ENCODE data around the gene DAB2IP. TPM values are rescaled to one million over a fixed set of nuclear protein-coding genes. Genes with fewer than 3 reads are reported as not detected.

The DAB2IP gene
- total RNA-seq, 1 experiment from 2014 or later, result 15.2 TPM

GRCh38 chr9:121823451-121824169 lies 172.2 kb downstream of the DAB2IP start:
- H3K4me2 ChIP-seq (ENCODE audit: low read length), result no peak overlapping the region
- H3K9ac ChIP-seq (ENCODE audit: low read length), result no peak overlapping the region
- intact Hi-C loops (cut with micrococcal nuclease), result no loop called here
- DNase-seq, result no peak
- no peak overlapping the region for H2AFZ ChIP-seq (ENCODE audit: low read length)
- H3K4me1 ChIP-seq (ENCODE audit: insufficient read depth, low read length), result no peaks in the 10 kb centered on the region
- no peaks in the 10 kb centered on the region for H3K9me2 ChIP-seq (replicated peaks; ENCODE audit: low read length)
- H4K20me1 ChIP-seq (ENCODE audit: low read length), result no peaks in the 10 kb centered on the region
- ChIA-PET POLR2A (ENCODE audit: unreplicated experiment) (no interaction called here), CTCF (no interaction called here)
- no peaks in the 10 kb centered on the region for H3K27me3 ChIP-seq (ENCODE audit: low read length)
- H3K27ac ChIP-seq (ENCODE audit: low read length), result no peak overlapping the region
- H3K79me2 ChIP-seq (ENCODE audit: low read length), result no peaks in the 10 kb centered on the region
- no peaks in the 10 kb centered on the region for H3F3A ChIP-seq (ENCODE audit: low read length, unreplicated experiment)
- TF ChIP-seq EZH2 (IDR thresholded peaks at IDR 0.05; ENCODE audit: low read length, unreplicated experiment) (no peak), CTCF (conservative IDR thresholded peaks at IDR 0.05; ENCODE audit: low read depth, low read length) (no peak), EZH2phosphoT487 (IDR thresholded peaks at IDR 0.05; ENCODE audit: borderline replicate concordance, low read length) (no peak)
- no peaks in the 10 kb centered on the region for H3K9me3 ChIP-seq (ENCODE audit: low read length)
- no TSS peak for BruUV-seq (replicated peaks)
- no peaks in the 10 kb centered on the region for H3K36me3 ChIP-seq (ENCODE audit: low read depth, low read length)
- ATAC-seq, result no peak
- no peak overlapping the region for H3K4me3 ChIP-seq (ENCODE audit: low read length)

- H3K36me3 ChIP-seq (ENCODE audit: low read depth, low read length), result no peaks in the 10 kb centered on the region
- no peaks in the 10 kb centered on the region for H3K4me1 ChIP-seq (ENCODE audit: insufficient read depth, low read length)
- H2AFZ ChIP-seq (ENCODE audit: low read length), result no peak overlapping the region
- no peak; the same call in 1 of the 2 replicates for ATAC-seq
- H3K27ac ChIP-seq (ENCODE audit: low read length), result no peak overlapping the region
- H4K20me1 ChIP-seq (ENCODE audit: low read length), result no peaks in the 10 kb centered on the region
- no peaks in the 10 kb centered on the region for H3K9me3 ChIP-seq (ENCODE audit: low read length)
- intact Hi-C loops (cut with micrococcal nuclease), result no loop called here
- no peak overlapping the region for H3K4me2 ChIP-seq (ENCODE audit: low read length)
- no peaks in the 10 kb centered on the region for H3K9me2 ChIP-seq (replicated peaks; ENCODE audit: low read length)
- H3K4me3 ChIP-seq (ENCODE audit: low read length), result no peak overlapping the region
- peak; percentile 2 for DNase-seq
- POLR2A ChIA-PET (ENCODE audit: unreplicated experiment), result no interaction called here
- TF ChIP-seq EZH2 (IDR thresholded peaks at IDR 0.05; ENCODE audit: low read length, unreplicated experiment), result no peak
- TF ChIP-seq CTCF (conservative IDR thresholded peaks at IDR 0.05; ENCODE audit: low read depth, low read length), result 0 out of 2 replicates have a peak, but pooled peaks have one; percentile 23
- H3F3A ChIP-seq (ENCODE audit: low read length, unreplicated experiment), result no peaks in the 10 kb centered on the region
- CTCF ChIA-PET, result no interaction called here
- no TSS peak for BruUV-seq (replicated peaks)
- no peak overlapping the region for H3K9ac ChIP-seq (ENCODE audit: low read length)
- no peaks in the 10 kb centered on the region for H3K79me2 ChIP-seq (ENCODE audit: low read length)
- no peaks in the 10 kb centered on the region for H3K27me3 ChIP-seq (ENCODE audit: low read length)
Observed at GRCh38 chr9:121824651-121825030, 173.2 kb downstream of the DAB2IP start.

GRCh38 chr9:121825031-121825691 lies 173.7 kb downstream of the DAB2IP start:
- no TSS peak for BruUV-seq (replicated peaks)
- no peaks in the 10 kb centered on the region for H3K9me2 ChIP-seq (replicated peaks; ENCODE audit: low read length)
- CTCF ChIA-PET, result no interaction called here
- no peaks in the 10 kb centered on the region for H3K27me3 ChIP-seq (ENCODE audit: low read length)
- DNase-seq (no peak), ATAC-seq (no peak)
- H3K4me1 ChIP-seq (ENCODE audit: insufficient read depth, low read length), result no peaks in the 10 kb centered on the region
- POLR2A ChIA-PET (ENCODE audit: unreplicated experiment), result no interaction called here
- H3K4me2 ChIP-seq (ENCODE audit: low read length), result no peak overlapping the region
- H3K9me3 ChIP-seq (ENCODE audit: low read length), result no peaks in the 10 kb centered on the region
- H3K27ac ChIP-seq (ENCODE audit: low read length), result no peak overlapping the region
- H3K79me2 ChIP-seq (ENCODE audit: low read length), result no peaks in the 10 kb centered on the region
- intact Hi-C loops (cut with micrococcal nuclease), result no loop called here
- no peaks in the 10 kb centered on the region for H3F3A ChIP-seq (ENCODE audit: low read length, unreplicated experiment)
- H3K36me3 ChIP-seq (ENCODE audit: low read depth, low read length), result no peaks in the 10 kb centered on the region
- H3K4me3 ChIP-seq (ENCODE audit: low read length), result no peak overlapping the region
- TF ChIP-seq EZH2phosphoT487 (IDR thresholded peaks at IDR 0.05; ENCODE audit: borderline replicate concordance, low read length) (no peak), CTCF (conservative IDR thresholded peaks at IDR 0.05; ENCODE audit: low read depth, low read length) (no peak), EZH2 (IDR thresholded peaks at IDR 0.05; ENCODE audit: low read length, unreplicated experiment) (no peak)
- H4K20me1 ChIP-seq (ENCODE audit: low read length), result no peaks in the 10 kb centered on the region
- H2AFZ ChIP-seq (ENCODE audit: low read length), result no peak overlapping the region
- H3K9ac ChIP-seq (ENCODE audit: low read length), result no peak overlapping the region

Data from PC-3 (cell line).